Measurements from ENCODE around the gene EMC1. TPM values are rescaled to one million over a fixed set of nuclear protein-coding genes. Genes with fewer than 3 reads are reported as not detected.
"Not testable (repeated sequence)": the region's sequence is repeated elsewhere in the genome, so short reads cannot be mapped to it uniquely, and the experiment has no call there.

The EMC1 gene
- total RNA-seq, 2 experiments from 2014 or later, result 60.6 to 64.1 TPM

- ChIA-PET CTCF (interaction anchor here (1.1 kb wide), 1 partner anchor 11 kb away, joined by 3 read pairs; the partner anchor contains the start of genes EMC1 and MRTO4), POLR2A (no interaction called here)
Observed at GRCh38 chr1:19262744-19263143, 11.4 kb upstream of the EMC1 start.

GRCh38 chr1:19262047-19262446 is 10.7 kb upstream of the EMC1 start:
- ChIA-PET CTCF (interaction anchor here (1.1 kb wide), 1 partner anchor 10 kb away, joined by 3 read pairs; the partner anchor contains the start of genes EMC1 and MRTO4), POLR2A (no interaction called here)

GRCh38 chr1:19260211-19261138 is 9.2 kb upstream of the EMC1 start:
- CTCF ChIA-PET, result interaction anchor here (1.1 kb wide), 1 partner anchor 8 kb away, joined by 3 read pairs; the partner anchor contains the start of gene MRTO4
- POLR2A ChIA-PET, result interaction anchor here (0.6 kb wide), 1 partner anchor 119 kb away, joined by 3 read pairs; no protein-coding TSS in a partner anchor

GRCh38 chr1:19258353-19258752 is 7.0 kb upstream of the EMC1 start:
- POLR2A ChIA-PET, result no interaction called here
- CTCF ChIA-PET, result interaction anchor here (0.6 to 1.6 kb wide), 2 partner anchors 44 to 324 kb away, joined by 3 to 4 read pairs; no protein-coding TSS in a partner anchor

GRCh38 chr1:19257178-19257914 is 6.0 kb upstream of the EMC1 start:
- ChIA-PET POLR2A (no interaction called here), CTCF (interaction anchor here (0.6 to 1.6 kb wide), 3 partner anchors 45 to 325 kb away, joined by 3 to 4 read pairs (median 3); no protein-coding TSS in a partner anchor)

- CTCF ChIA-PET, result interaction anchor here (0.6 to 1.5 kb wide), 2 partner anchors 40 to 148 kb away, joined by 3 to 4 read pairs; no protein-coding TSS in a partner anchor
- POLR2A ChIA-PET, result not testable (repeated sequence)
Observed at GRCh38 chr1:19256301-19256700, 5.0 kb upstream of the EMC1 start.

- ChIA-PET POLR2A (interaction anchor here (0.6 kb wide), 1 partner anchor 230 kb away, joined by 3 read pairs; the partner anchor contains the start of gene CAPZB), CTCF (interaction anchor here (0.7 to 1.5 kb wide), 2 partner anchors 10 to 39 kb away, joined by 3 to 4 read pairs; no protein-coding TSS in a partner anchor)
Observed at GRCh38 chr1:19255288-19255687, 4.0 kb upstream of the EMC1 start.

- CTCF ChIA-PET, result no interaction called here
- POLR2A ChIA-PET, result no interaction called here
Observed at GRCh38 chr1:19254416-19254815, 3.1 kb upstream of the EMC1 start.

GRCh38 chr1:19250629-19251304 is 557 bp downstream of the EMC1 start:
- POLR2A ChIA-PET, result interaction anchor here (1.1 to 1.8 kb wide), 3 partner anchors 39 to 1811 kb away, joined by 3 to 8 read pairs (median 4); partner anchors contain the start of genes AKR7A2, RCC2 and SLC66A1

GRCh38 chr1:19240673-19241538 is 10.4 kb downstream of the EMC1 start:
- POLR2A ChIA-PET, result interaction anchor here (0.6 to 0.7 kb wide), 2 partner anchors 88 to 166 kb away, joined by 3 read pairs; no protein-coding TSS in a partner anchor
- CTCF ChIA-PET, result interaction anchor here (0.6 to 1.5 kb wide), 10 partner anchors 10 to 84 kb away, joined by 3 to 6 read pairs (median 3); partner anchors contain the start of gene EMC1

More at GRCh38 chr1:19250629-19251304, 557 bp downstream of the EMC1 start:
- CTCF ChIA-PET, result interaction anchor here (1.0 to 1.3 kb wide), 2 partner anchors 10 to 40 kb away, joined by 3 read pairs; no protein-coding TSS in a partner anchor

GRCh38 chr1:19239876-19240275 is 11.4 kb downstream of the EMC1 start:
- ChIA-PET CTCF (interaction anchor here (1.0 to 1.2 kb wide), 3 partner anchors 11 to 25 kb away, joined by 3 read pairs; partner anchors contain the start of gene EMC1), POLR2A (no interaction called here)

- POLR2A ChIA-PET, result no interaction called here
- CTCF ChIA-PET, result interaction anchor here (1.5 kb wide), 1 partner anchor 11 kb away, joined by 3 read pairs; no protein-coding TSS in a partner anchor
Observed at GRCh38 chr1:19234224-19234623, 17.1 kb downstream of the EMC1 start.

GRCh38 chr1:19232524-19232846 is 18.8 kb downstream of the EMC1 start:
- CTCF ChIA-PET, result no interaction called here
- POLR2A ChIA-PET, result no interaction called here

- POLR2A ChIA-PET, CTCF ChIA-PET: not testable (repeated sequence)
Observed at GRCh38 chr1:19231736-19232523, 19.4 kb downstream of the EMC1 start.

- CTCF ChIA-PET, result no interaction called here
- POLR2A ChIA-PET, result interaction anchor here (1.1 kb wide), 1 partner anchor 8 kb away, joined by 3 read pairs; no protein-coding TSS in a partner anchor
Observed at GRCh38 chr1:19229828-19230325, 21.4 kb downstream of the EMC1 start.

- POLR2A ChIA-PET, result no interaction called here
Observed at GRCh38 chr1:19229229-19229628, 22.1 kb downstream of the EMC1 start.

More at GRCh38 chr1:19229229-19229628, 22.1 kb downstream of the EMC1 start:
- CTCF ChIA-PET, result no interaction called here
